HG03139 (cell line): ENCODE measurements around the gene SPTB.

Experiments used
- ATAC-seq: cut with Tn5 transposase; IDR thresholded peaks from one replicate; pipeline ENCODE4 v1.9.1; 2021; ENCODE audit not compliant: unreplicated experiment

The SPTB gene

DNA sequence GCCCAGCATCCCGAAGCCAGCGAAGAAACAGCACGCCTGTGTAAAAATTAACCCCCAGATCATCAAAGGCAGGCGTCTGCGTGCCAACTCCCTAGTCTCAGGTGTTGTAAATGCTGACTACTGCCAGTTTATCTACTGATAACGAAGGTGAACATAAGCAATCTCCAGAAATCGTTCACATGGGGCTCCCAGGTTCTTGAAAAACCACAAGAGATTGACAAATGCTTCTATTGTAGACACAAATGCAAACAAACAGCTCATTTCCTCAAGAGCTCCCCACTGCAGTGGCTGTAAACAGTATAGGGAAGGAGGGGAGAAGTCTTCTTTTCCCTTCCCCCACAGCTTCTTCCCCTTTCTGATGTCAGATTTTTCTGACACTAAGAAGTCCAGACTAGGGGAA is 180.8 kb downstream of the SPTB start:
- no peak for ATAC-seq

DNA sequence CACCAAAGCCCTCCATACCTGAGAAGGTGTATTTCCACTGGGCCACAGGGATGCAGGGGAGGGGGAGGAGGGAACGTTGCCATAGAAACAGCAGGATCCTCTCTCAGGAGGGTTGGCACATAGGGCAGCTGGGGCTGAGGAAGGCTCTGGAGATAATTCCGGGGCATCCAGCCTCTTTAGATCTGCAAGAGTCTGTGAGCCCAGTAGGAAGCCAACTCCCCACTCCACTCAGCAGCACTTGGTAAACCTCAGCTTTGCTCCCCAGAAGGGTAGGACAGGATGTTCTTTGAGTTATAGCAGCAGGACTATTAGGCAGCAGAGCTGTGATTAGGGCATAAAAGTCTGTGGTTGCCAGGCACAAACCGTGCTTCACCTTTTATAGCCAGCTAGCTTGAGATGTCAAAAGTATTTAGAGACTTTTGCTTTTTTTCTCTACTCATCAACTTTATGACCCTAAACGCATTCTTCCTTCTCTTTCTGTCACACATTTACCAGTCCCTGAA is 183.3 kb downstream of the SPTB start:
- no peak for ATAC-seq
